GM20431 (cell line): ENCODE data around the gene CBFA2T3.
"Not testable (repeated sequence)": the region's sequence is repeated elsewhere in the genome, so short reads cannot be mapped to it uniquely, and the experiment has no call there.

Source experiments
- in situ Hi-C: fragments of 300-500 bp; cut with MseI, MboI; formaldehyde crosslinking; loops from one replicate; pipeline ENCODE4 v1.15.0; 2020; ENCODE audit warnings: low sequenced_read_pairs; ENCODE audit not compliant: unreplicated experiment

Gene CBFA2T3

GRCh38 chr16:88928405-88929090 is 48.5 kb downstream of the CBFA2T3 start:
- in situ Hi-C loops = no loop called here

GRCh38 chr16:88927661-88928060 is 49.3 kb downstream of the CBFA2T3 start:
- in situ Hi-C loops = no loop called here

- in situ Hi-C loops = no loop called here
Observed at GRCh38 chr16:88927010-88927409, 50.0 kb downstream of the CBFA2T3 start.

- in situ Hi-C loops = no loop called here
Observed at GRCh38 chr16:88926374-88926990, 50.5 kb downstream of the CBFA2T3 start.

- in situ Hi-C loops = no loop called here
Observed at GRCh38 chr16:88925540-88925887, 51.5 kb downstream of the CBFA2T3 start.

GRCh38 chr16:88924834-88925539 is 52.0 kb downstream of the CBFA2T3 start:
- in situ Hi-C loops = no loop called here

GRCh38 chr16:88923926-88924833 is 52.8 kb downstream of the CBFA2T3 start:
- in situ Hi-C loops = no loop called here

GRCh38 chr16:88923450-88923849 is 53.6 kb downstream of the CBFA2T3 start:
- in situ Hi-C loops = no loop called here

- in situ Hi-C loops = no loop called here
Observed at GRCh38 chr16:88922826-88923410, 54.1 kb downstream of the CBFA2T3 start.

- in situ Hi-C loops = no loop called here
Observed at GRCh38 chr16:88922114-88922825, 54.7 kb downstream of the CBFA2T3 start.

GRCh38 chr16:88921591-88921990 is 55.4 kb downstream of the CBFA2T3 start:
- in situ Hi-C loops = no loop called here

- in situ Hi-C loops = no loop called here
Observed at GRCh38 chr16:88920618-88921590, 56.1 kb downstream of the CBFA2T3 start.

- in situ Hi-C loops = no loop called here
Observed at GRCh38 chr16:88919936-88920335, 57.1 kb downstream of the CBFA2T3 start.

GRCh38 chr16:88918896-88919295 is 58.1 kb downstream of the CBFA2T3 start:
- in situ Hi-C loops = not testable (repeated sequence)

GRCh38 chr16:88917915-88918627 is 58.9 kb downstream of the CBFA2T3 start:
- in situ Hi-C loops = no loop called here

GRCh38 chr16:88917146-88917914 is 59.7 kb downstream of the CBFA2T3 start:
- in situ Hi-C loops = no loop called here
